ENCODE results near the gene RPS6KA4. TPM values are rescaled to one million over a fixed set of nuclear protein-coding genes. Genes with fewer than 3 reads are reported as not detected.

Gene RPS6KA4
- total and polyA plus RNA-seq, 2 of the 13 experiments (the other 11 are each of a cell fraction or from before 2014, with no cell fraction given), result 8.9 to 14.2 TPM

DNA sequence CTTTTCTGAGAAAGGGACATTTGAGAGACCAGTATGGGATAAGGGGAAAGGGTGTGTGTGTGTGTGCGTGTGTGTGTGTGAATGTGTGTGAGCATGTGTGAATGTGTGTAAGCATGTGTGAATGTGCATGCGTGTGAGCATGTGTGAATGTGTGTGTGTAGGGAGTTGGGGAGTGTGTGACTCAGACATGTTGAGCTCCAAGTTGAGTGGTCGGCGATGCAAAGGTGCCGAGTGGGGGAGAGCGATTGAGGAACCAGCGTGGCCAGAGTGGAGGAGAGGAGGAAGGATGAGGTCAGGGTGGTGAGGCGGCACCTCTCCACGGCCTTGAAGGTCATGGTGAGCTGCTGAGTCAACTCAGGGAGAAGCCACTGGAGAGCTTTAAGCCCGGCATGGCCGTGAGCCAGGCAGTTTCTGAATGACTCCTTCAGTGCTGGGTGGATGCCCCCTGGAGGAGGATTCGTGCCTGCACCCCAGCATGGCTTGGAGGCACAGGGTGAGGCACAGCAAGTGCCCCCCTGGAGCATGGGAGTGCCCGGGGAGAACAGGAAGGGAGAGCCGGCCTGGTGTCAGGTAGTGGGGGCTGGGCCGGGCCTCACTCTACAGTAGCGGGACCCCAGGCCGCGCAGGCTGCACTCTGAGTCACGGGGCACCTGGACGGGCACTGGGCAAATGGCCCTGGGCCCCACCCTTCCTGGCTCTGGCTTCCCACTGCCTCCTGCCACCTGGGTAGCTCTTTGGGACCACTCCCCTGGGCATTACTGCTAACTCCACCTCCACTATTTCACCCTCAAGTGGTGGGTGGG lies 27.2 kb upstream of the RPS6KA4 start (continued):
- TF ChIP-seq MIXL1 (CRISPR knock-in tag; IDR thresholded peaks at IDR 0.05), result no peak
- TF ChIP-seq KAT8 (CRISPR knock-in tag; IDR thresholded peaks at IDR 0.05), result 0 out of 2 replicates have a peak, but pooled peaks have one; percentile 21
- TF ChIP-seq HMG20A (CRISPR knock-in tag; IDR thresholded peaks at IDR 0.05; ENCODE audit: borderline replicate concordance), result no peak
- TF ChIP-seq TEAD3 (CRISPR knock-in tag; optimal IDR thresholded peaks at IDR 0.05; ENCODE audit: borderline replicate concordance), result peak; percentile 26
- no peak for TF ChIP-seq SETDB1 (CRISPR knock-in tag; IDR thresholded peaks at IDR 0.05; ENCODE audit: borderline replicate concordance)
- TF ChIP-seq TAF1 (CRISPR knock-in tag; IDR thresholded peaks at IDR 0.05), result no peak
- TF ChIP-seq NCOA2 (CRISPR knock-in tag; IDR thresholded peaks at IDR 0.05), result 0 out of 2 replicates have a peak, but pooled peaks have one; percentile 16
- no peak for TF ChIP-seq ZBTB7A (CRISPR knock-in tag; IDR thresholded peaks at IDR 0.05)
- TF ChIP-seq, protein P1, sequence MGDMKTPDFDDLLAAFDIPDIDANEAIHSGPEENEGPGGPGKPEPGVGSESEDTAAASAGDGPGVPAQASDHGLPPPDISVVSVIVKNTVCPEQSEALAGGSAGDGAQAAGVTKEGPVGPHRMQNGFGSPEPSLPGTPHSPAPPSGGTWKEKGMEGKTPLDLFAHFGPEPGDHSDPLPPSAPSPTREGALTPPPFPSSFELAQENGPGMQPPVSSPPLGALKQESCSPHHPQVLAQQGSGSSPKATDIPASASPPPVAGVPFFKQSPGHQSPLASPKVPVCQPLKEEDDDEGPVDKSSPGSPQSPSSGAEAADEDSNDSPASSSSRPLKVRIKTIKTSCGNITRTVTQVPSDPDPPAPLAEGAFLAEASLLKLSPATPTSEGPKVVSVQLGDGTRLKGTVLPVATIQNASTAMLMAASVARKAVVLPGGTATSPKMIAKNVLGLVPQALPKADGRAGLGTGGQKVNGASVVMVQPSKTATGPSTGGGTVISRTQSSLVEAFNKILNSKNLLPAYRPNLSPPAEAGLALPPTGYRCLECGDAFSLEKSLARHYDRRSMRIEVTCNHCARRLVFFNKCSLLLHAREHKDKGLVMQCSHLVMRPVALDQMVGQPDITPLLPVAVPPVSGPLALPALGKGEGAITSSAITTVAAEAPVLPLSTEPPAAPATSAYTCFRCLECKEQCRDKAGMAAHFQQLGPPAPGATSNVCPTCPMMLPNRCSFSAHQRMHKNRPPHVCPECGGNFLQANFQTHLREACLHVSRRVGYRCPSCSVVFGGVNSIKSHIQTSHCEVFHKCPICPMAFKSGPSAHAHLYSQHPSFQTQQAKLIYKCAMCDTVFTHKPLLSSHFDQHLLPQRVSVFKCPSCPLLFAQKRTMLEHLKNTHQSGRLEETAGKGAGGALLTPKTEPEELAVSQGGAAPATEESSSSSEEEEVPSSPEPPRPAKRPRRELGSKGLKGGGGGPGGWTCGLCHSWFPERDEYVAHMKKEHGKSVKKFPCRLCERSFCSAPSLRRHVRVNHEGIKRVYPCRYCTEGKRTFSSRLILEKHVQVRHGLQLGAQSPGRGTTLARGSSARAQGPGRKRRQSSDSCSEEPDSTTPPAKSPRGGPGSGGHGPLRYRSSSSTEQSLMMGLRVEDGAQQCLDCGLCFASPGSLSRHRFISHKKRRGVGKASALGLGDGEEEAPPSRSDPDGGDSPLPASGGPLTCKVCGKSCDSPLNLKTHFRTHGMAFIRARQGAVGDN (CRISPR knock-in tag; IDR thresholded peaks at IDR 0.05), result peak; percentile 56
- TF ChIP-seq MTF1 (CRISPR knock-in tag; IDR thresholded peaks at IDR 0.05), result no peak
- TF ChIP-seq ZNF644 (CRISPR knock-in tag; IDR thresholded peaks at IDR 0.05; ENCODE audit: low read depth), result no peak
- TF ChIP-seq, protein P2, sequence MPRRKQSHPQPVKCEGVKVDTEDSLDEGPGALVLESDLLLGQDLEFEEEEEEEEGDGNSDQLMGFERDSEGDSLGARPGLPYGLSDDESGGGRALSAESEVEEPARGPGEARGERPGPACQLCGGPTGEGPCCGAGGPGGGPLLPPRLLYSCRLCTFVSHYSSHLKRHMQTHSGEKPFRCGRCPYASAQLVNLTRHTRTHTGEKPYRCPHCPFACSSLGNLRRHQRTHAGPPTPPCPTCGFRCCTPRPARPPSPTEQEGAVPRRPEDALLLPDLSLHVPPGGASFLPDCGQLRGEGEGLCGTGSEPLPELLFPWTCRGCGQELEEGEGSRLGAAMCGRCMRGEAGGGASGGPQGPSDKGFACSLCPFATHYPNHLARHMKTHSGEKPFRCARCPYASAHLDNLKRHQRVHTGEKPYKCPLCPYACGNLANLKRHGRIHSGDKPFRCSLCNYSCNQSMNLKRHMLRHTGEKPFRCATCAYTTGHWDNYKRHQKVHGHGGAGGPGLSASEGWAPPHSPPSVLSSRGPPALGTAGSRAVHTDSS (CRISPR knock-in tag; conservative IDR thresholded peaks at IDR 0.05), result no peak
- no peak for TF ChIP-seq SNAPC2 (CRISPR knock-in tag; IDR thresholded peaks at IDR 0.05)
- no peak for TF ChIP-seq PHF5A (CRISPR knock-in tag; IDR thresholded peaks at IDR 0.05; ENCODE audit: low read depth, unreplicated experiment)
- no peak for TF ChIP-seq MATR3 (CRISPR knock-in tag; IDR thresholded peaks at IDR 0.05)
- peak; percentile 37; the same call in 1 of the 2 replicates for TF ChIP-seq ZNF501 (CRISPR knock-in tag; IDR thresholded peaks at IDR 0.05)
- no peak for TF ChIP-seq ZNF446 (CRISPR knock-in tag; IDR thresholded peaks at IDR 0.05)
- TF ChIP-seq, protein P3, sequence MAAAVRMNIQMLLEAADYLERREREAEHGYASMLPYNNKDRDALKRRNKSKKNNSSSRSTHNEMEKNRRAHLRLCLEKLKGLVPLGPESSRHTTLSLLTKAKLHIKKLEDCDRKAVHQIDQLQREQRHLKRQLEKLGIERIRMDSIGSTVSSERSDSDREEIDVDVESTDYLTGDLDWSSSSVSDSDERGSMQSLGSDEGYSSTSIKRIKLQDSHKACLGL (CRISPR knock-in tag; IDR thresholded peaks at IDR 0.05), result no peak
- TF ChIP-seq, protein P4, sequence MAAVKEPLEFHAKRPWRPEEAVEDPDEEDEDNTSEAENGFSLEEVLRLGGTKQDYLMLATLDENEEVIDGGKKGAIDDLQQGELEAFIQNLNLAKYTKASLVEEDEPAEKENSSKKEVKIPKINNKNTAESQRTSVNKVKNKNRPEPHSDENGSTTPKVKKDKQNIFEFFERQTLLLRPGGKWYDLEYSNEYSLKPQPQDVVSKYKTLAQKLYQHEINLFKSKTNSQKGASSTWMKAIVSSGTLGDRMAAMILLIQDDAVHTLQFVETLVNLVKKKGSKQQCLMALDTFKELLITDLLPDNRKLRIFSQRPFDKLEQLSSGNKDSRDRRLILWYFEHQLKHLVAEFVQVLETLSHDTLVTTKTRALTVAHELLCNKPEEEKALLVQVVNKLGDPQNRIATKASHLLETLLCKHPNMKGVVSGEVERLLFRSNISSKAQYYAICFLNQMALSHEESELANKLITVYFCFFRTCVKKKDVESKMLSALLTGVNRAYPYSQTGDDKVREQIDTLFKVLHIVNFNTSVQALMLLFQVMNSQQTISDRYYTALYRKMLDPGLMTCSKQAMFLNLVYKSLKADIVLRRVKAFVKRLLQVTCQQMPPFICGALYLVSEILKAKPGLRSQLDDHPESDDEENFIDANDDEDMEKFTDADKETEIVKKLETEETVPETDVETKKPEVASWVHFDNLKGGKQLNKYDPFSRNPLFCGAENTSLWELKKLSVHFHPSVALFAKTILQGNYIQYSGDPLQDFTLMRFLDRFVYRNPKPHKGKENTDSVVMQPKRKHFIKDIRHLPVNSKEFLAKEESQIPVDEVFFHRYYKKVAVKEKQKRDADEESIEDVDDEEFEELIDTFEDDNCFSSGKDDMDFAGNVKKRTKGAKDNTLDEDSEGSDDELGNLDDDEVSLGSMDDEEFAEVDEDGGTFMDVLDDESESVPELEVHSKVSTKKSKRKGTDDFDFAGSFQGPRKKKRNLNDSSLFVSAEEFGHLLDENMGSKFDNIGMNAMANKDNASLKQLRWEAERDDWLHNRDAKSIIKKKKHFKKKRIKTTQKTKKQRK (IDR thresholded peaks at IDR 0.05; ENCODE audit: low read length), result no peak
